C4-2B (cell line): Measurements from ENCODE around the gene CCDC40.

ENCODE experiments used
- CTCF ChIP-seq: fragments of 450-650 bp; conservative IDR thresholded peaks from 2 replicates; pipeline ENCODE4 v1.5.1; 2017; ENCODE audit warnings: mild to moderate bottlenecking
- ZFX ChIP-seq: fragments of 450-650 bp; IDR thresholded peaks from 2 replicates; pipeline ENCODE4 v1.6.1; 2017

- peak; percentile 67; the same call in 1 of the 2 replicates for TF ChIP-seq ZFX
- TF ChIP-seq CTCF = no peak
These were observed 1.4 kb upstream of the CCDC40 start for GRCh38 chr17:80034791-80035686.
